ENCODE results near the gene TUSC2. TPM values are rescaled to one million over a fixed set of nuclear protein-coding genes. Genes with fewer than 3 reads are reported as not detected.

The TUSC2 gene
- total RNA-seq, 1 experiment from 2014 or later, result 38.3 TPM

GRCh38 chr3:50354850-50355249 lies 26.8 kb upstream of the TUSC2 start:
- TF ChIP-seq, protein P1, sequence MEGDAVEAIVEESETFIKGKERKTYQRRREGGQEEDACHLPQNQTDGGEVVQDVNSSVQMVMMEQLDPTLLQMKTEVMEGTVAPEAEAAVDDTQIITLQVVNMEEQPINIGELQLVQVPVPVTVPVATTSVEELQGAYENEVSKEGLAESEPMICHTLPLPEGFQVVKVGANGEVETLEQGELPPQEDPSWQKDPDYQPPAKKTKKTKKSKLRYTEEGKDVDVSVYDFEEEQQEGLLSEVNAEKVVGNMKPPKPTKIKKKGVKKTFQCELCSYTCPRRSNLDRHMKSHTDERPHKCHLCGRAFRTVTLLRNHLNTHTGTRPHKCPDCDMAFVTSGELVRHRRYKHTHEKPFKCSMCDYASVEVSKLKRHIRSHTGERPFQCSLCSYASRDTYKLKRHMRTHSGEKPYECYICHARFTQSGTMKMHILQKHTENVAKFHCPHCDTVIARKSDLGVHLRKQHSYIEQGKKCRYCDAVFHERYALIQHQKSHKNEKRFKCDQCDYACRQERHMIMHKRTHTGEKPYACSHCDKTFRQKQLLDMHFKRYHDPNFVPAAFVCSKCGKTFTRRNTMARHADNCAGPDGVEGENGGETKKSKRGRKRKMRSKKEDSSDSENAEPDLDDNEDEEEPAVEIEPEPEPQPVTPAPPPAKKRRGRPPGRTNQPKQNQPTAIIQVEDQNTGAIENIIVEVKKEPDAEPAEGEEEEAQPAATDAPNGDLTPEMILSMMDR (IDR thresholded peaks at IDR 0.05; ENCODE audit: insufficient read depth in 1 of 2, low read depth in 1 of 2, low read length in 1 of 2, severe bottlenecking in 1 of 2, unreplicated experiment in 1 of 2), result no peak
- POLR2A ChIA-PET, result no interaction called here
- Mint-ChIP-seq H3K27me3 (ENCODE audit: insufficient read depth, unreplicated experiment) (no peaks in the 10 kb centered on the region), H3K27ac (ENCODE audit: unreplicated experiment) (no peak overlapping the region), H3K36me3 (ENCODE audit: insufficient read depth, unreplicated experiment) (peaks cover 46% of the 10 kb centered on the region), H3K4me3 (ENCODE audit: unreplicated experiment) (no peak overlapping the region), H3K4me1 (ENCODE audit: low read depth, unreplicated experiment) (peaks cover 11% of the 10 kb centered on the region), H3K9me3 (ENCODE audit: unreplicated experiment) (no peaks in the 10 kb centered on the region)
- Histone ChIP-seq H3K9me3 (no peaks in the 10 kb centered on the region), H3K36me3 (ENCODE audit: control insufficient read depth, insufficient read depth, low read length) (peaks cover 1% of the 10 kb centered on the region; the same call in 1 of the 2 replicates), H3K27me3 (replicated peaks; ENCODE audit: control insufficient read depth, insufficient read depth, low read length) (no peaks in the 10 kb centered on the region), H3K4me1 (peaks cover 25% of the 10 kb centered on the region), H3K4me3 (ENCODE audit: low read depth, low read length) (no peak overlapping the region)
- CTCF ChIA-PET, result no interaction called here
- no peak for DNase-seq
- no TSS peak for BruUV-seq (replicated peaks)
- intact Hi-C loops (cut with micrococcal nuclease; ENCODE audit: unreplicated experiment), result loop anchor here (5.0 kb wide), 1 partner anchor 257 kb away; the partner anchor contains the start of gene CISH

DNA sequence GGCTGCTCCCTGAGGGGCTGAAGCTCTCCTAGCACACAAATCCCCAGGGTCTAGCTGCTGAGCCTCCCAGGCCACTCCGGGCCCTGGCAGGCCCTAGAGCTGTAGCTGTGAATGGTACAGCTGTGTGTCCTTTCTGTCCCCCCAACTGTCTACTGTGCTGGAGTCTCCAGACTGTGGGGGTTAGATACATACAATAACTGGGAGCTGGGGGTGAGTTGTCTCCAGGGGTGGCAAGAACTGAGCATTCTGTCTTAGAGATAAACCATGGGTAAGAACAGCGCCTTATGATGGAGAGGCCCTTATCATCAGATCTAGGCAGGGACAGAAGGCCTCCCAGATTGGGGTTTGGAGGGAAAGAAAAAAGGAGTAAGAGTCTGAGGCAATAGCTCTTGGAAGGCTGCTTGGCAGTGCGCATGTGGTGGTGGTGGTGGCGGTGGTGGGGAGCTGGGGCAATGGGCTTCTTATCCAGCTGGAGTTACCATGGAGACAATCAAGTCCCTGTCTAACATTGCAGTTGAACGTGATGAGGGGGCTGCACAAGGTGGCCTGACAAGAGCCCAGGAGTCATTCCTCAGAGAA lies 26.3 kb upstream of the TUSC2 start:
- H3K36me3 ChIP-seq (ENCODE audit: control insufficient read depth, insufficient read depth, low read length), result peaks cover 1% of the 10 kb centered on the region; the same call in 1 of the 2 replicates
- TF ChIP-seq, protein P1 (IDR thresholded peaks at IDR 0.05; ENCODE audit: insufficient read depth in 1 of 2, low read depth in 1 of 2, low read length in 1 of 2, severe bottlenecking in 1 of 2, unreplicated experiment in 1 of 2), result no peak
- peaks cover 44% of the 10 kb centered on the region for H3K36me3 Mint-ChIP-seq (ENCODE audit: insufficient read depth, unreplicated experiment)
- H3K4me3 ChIP-seq (ENCODE audit: low read depth, low read length), result no peak overlapping the region
- H3K4me3 Mint-ChIP-seq (ENCODE audit: unreplicated experiment), result no peak overlapping the region
- peaks cover 11% of the 10 kb centered on the region for H3K4me1 Mint-ChIP-seq (ENCODE audit: low read depth, unreplicated experiment)
- ChIA-PET CTCF (interaction anchor here (1.0 kb wide), 1 partner anchor 17 kb away, joined by 3 read pairs; no protein-coding TSS in a partner anchor), POLR2A (interaction anchor here (0.6 kb wide), 1 partner anchor 198 kb away, joined by 3 read pairs; no protein-coding TSS in a partner anchor)
- H3K9me3 ChIP-seq, result no peaks in the 10 kb centered on the region
- H3K27ac Mint-ChIP-seq (ENCODE audit: unreplicated experiment), result no peak overlapping the region
- no peak for DNase-seq
- intact Hi-C loops (cut with micrococcal nuclease; ENCODE audit: unreplicated experiment), result loop anchor here (5.0 kb wide), 1 partner anchor 258 kb away; the partner anchor contains the start of gene CISH
- no TSS peak for BruUV-seq (replicated peaks)
- H3K9me3 Mint-ChIP-seq (ENCODE audit: unreplicated experiment), result no peaks in the 10 kb centered on the region
- no peaks in the 10 kb centered on the region for H3K27me3 Mint-ChIP-seq (ENCODE audit: insufficient read depth, unreplicated experiment)
- peaks cover 25% of the 10 kb centered on the region for H3K4me1 ChIP-seq
- H3K27me3 ChIP-seq (replicated peaks; ENCODE audit: control insufficient read depth, insufficient read depth, low read length), result no peaks in the 10 kb centered on the region

DNA sequence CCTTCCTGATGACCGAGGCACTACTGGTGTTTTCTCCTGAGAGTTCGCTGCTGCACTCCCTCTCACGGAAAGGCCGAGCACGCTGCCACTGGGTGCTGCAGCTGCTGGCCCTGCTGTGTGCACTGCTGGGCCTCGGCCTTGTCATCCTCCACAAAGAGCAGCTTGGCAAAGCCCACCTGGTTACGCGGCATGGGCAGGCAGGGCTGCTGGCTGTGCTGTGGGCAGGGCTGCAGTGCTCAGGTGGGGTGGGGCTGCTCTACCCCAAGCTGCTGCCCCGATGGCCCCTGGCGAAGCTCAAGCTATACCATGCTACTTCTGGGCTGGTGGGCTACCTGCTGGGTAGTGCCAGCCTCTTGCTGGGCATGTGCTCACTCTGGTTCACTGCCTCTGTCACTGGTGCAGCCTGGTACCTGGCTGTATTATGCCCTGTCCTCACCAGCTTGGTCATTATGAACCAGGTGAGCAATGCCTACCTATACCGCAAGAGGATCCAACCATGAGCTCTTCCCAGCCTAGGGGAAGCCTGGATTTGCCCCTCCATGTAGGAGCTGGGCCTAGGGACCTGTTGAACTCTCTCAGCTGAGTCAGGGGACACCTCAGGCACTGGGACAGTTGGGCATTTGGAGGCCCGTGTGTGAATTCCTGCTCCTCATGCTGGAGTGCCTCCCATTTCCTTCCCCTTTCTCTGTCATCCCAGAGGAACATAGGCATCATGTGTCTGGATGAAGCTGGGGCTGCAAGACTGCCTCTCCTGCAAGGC lies 25.4 kb upstream of the TUSC2 start:
- H3K36me3 Mint-ChIP-seq (ENCODE audit: insufficient read depth, unreplicated experiment), result peaks cover 39% of the 10 kb centered on the region
- Histone ChIP-seq H3K36me3 (ENCODE audit: control insufficient read depth, insufficient read depth, low read length) (peaks cover 4% of the 10 kb centered on the region; the same call in 1 of the 2 replicates), H3K4me1 (peaks cover 21% of the 10 kb centered on the region), H3K9me3 (no peaks in the 10 kb centered on the region), H3K27me3 (replicated peaks; ENCODE audit: control insufficient read depth, insufficient read depth, low read length) (no peaks in the 10 kb centered on the region), H3K4me3 (ENCODE audit: low read depth, low read length) (no peak overlapping the region)
- peaks cover 8% of the 10 kb centered on the region for H3K4me1 Mint-ChIP-seq (ENCODE audit: low read depth, unreplicated experiment)
- no peak overlapping the region for H3K4me3 Mint-ChIP-seq (ENCODE audit: unreplicated experiment)
- intact Hi-C loops (cut with micrococcal nuclease; ENCODE audit: unreplicated experiment), result loop anchor here (5.0 kb wide), 1 partner anchor 259 kb away; the partner anchor contains the start of gene CISH
- TF ChIP-seq, protein P1 (IDR thresholded peaks at IDR 0.05; ENCODE audit: insufficient read depth in 1 of 2, low read depth in 1 of 2, low read length in 1 of 2, severe bottlenecking in 1 of 2, unreplicated experiment in 1 of 2), result no peak
- no TSS peak for BruUV-seq (replicated peaks)
- no peak for DNase-seq
- CTCF ChIA-PET, result interaction anchor here (0.5 to 1.0 kb wide), 4 partner anchors 16 to 258 kb away, joined by 3 to 10 read pairs (median 3); no protein-coding TSS in a partner anchor
- POLR2A ChIA-PET, result no interaction called here
- H3K27ac Mint-ChIP-seq (ENCODE audit: unreplicated experiment), result no peak overlapping the region
- no peaks in the 10 kb centered on the region for H3K9me3 Mint-ChIP-seq (ENCODE audit: unreplicated experiment)
- H3K27me3 Mint-ChIP-seq (ENCODE audit: insufficient read depth, unreplicated experiment), result no peaks in the 10 kb centered on the region
